Astrocyte (in vitro differentiated cells and primary cell): ENCODE results near the gene IRS4. TPM values are rescaled to one million over a fixed set of nuclear protein-coding genes. Genes with fewer than 3 reads are reported as not detected.

Source experiments
- DNase-seq: peaks from one replicate; pipeline ENCODE4 v3.0.0-alpha.2; 2010; ENCODE audit warnings: low read depth
- FAIRE-seq: peaks from 2 replicates; lab custom pipeline; 2011; peaks lifted over from hg19 to GRCh38; lab: Jason Lieb, UNC
- H2AFZ ChIP-seq: 2 replicates; pipeline ENCODE4 v1.6.0; 2012; ENCODE audit warnings: low read depth, low read length, inconsistent platforms
- H3K27ac ChIP-seq: 2 replicates; pipeline ENCODE4 v1.5.1; 2011; ENCODE audit warnings: low read depth, low read length, inconsistent platforms
- H3K27me3 ChIP-seq: 2 replicates; pipeline ENCODE4 v1.6.0; 2011; ENCODE audit warnings: low read length, inconsistent platforms; ENCODE audit not compliant: insufficient read depth
- H3K36me3 ChIP-seq: 2 replicates; pipeline ENCODE4 v1.5.1; 2011; ENCODE audit warnings: low read length, inconsistent platforms; ENCODE audit not compliant: insufficient read depth
- H3K4me1 ChIP-seq: 2 replicates; pipeline ENCODE4 v1.5.1; 2011; ENCODE audit warnings: low read length, inconsistent platforms; ENCODE audit not compliant: insufficient read depth
- H3K4me2 ChIP-seq: 2 replicates; pipeline ENCODE4 v1.6.0; 2012; ENCODE audit warnings: low read length, inconsistent platforms
- H3K4me3 ChIP-seq: 2 replicates; pipeline ENCODE4 v1.5.1; 2011; ENCODE audit warnings: low read depth, mild to moderate bottlenecking, low read length, inconsistent platforms; ENCODE audit not compliant: insufficient read depth
- H3K79me2 ChIP-seq: 2 replicates; pipeline ENCODE4 v1.6.0; 2012; ENCODE audit warnings: mild to moderate bottlenecking, low read length, inconsistent platforms; ENCODE audit not compliant: insufficient read depth
- H3K9ac ChIP-seq: 2 replicates; pipeline ENCODE4 v1.6.0; 2012; ENCODE audit warnings: mild to moderate bottlenecking, low read length, inconsistent platforms
- H3K9me3 ChIP-seq: 2 replicates; pipeline ENCODE4 v1.5.1; 2012; ENCODE audit warnings: low read depth, mild to moderate bottlenecking, low read length, inconsistent platforms; ENCODE audit not compliant: insufficient read depth
- H4K20me1 ChIP-seq: 2 replicates; pipeline ENCODE4 v1.6.0; 2012; ENCODE audit warnings: low read length, inconsistent platforms; ENCODE audit not compliant: insufficient read depth
- H3K27ac Mint-ChIP-seq: one replicate; pipeline ENCODE4 v1.8.0; 2021; ENCODE audit warnings: mild to moderate bottlenecking, mixed read lengths; ENCODE audit not compliant: unreplicated experiment
- H3K27me3 Mint-ChIP-seq: one replicate; pipeline ENCODE4 v1.8.0; 2021; ENCODE audit warnings: low read depth, mixed read lengths; ENCODE audit not compliant: unreplicated experiment
- H3K36me3 Mint-ChIP-seq: one replicate; pipeline ENCODE4 v1.8.0; 2021; ENCODE audit warnings: low read depth, mixed read lengths; ENCODE audit not compliant: unreplicated experiment
- H3K4me1 Mint-ChIP-seq: one replicate; pipeline ENCODE4 v1.8.0; 2021; ENCODE audit warnings: low read depth, mixed read lengths; ENCODE audit not compliant: unreplicated experiment
- H3K4me3 Mint-ChIP-seq: one replicate; pipeline ENCODE4 v1.8.0; 2021; ENCODE audit warnings: mild to moderate bottlenecking, moderate library complexity, mixed read lengths; ENCODE audit not compliant: unreplicated experiment
- H3K9me3 Mint-ChIP-seq: one replicate; pipeline ENCODE4 v1.8.0; 2021; ENCODE audit warnings: mild to moderate bottlenecking, mixed read lengths; ENCODE audit not compliant: unreplicated experiment
- CTCF ChIP-seq: IDR thresholded peaks from 2 replicates; pipeline ENCODE4 v1.5.1; 2011; ENCODE audit warnings: low read depth, mild to moderate bottlenecking, inconsistent platforms, low read length, moderate library complexity; ENCODE audit not compliant: insufficient read depth
- EZH2 ChIP-seq: IDR thresholded peaks from 2 replicates; pipeline ENCODE4 v1.6.1; 2012; ENCODE audit warnings: mild to moderate bottlenecking, low read length, inconsistent platforms; ENCODE audit not compliant: insufficient read depth
- total RNA-seq: library from RNA; stranded (reverse); gene quantifications from 2 replicates; pipeline ENCODE4 v1.2.1, GENCODE V29; 2021

The IRS4 gene
- total RNA-seq, 1 donor from 2014 or later: 1.00 TPM

- no peaks in the 10 kb centered on the region for H3K36me3 Mint-ChIP-seq
- Histone ChIP-seq H3K27ac (no peak overlapping the region), H3K9ac (no peak overlapping the region), H3K4me3 (no peak overlapping the region), H2AFZ (no peak overlapping the region), H3K4me1 (peaks cover 2% of the 10 kb centered on the region), H3K79me2 (no peaks in the 10 kb centered on the region), H3K27me3 (peaks cover 41% of the 10 kb centered on the region), H3K9me3 (no peaks in the 10 kb centered on the region), H4K20me1 (no peaks in the 10 kb centered on the region), H3K36me3 (no peaks in the 10 kb centered on the region), H3K4me2 (no peak overlapping the region)
- no peaks in the 10 kb centered on the region for H3K9me3 Mint-ChIP-seq
- peaks cover 39% of the 10 kb centered on the region for H3K27me3 Mint-ChIP-seq
- FAIRE-seq (no peak), DNase-seq (no peak)
- H3K4me1 Mint-ChIP-seq: peaks cover 1% of the 10 kb centered on the region
- no peak overlapping the region for H3K27ac Mint-ChIP-seq
- H3K4me3 Mint-ChIP-seq: no peak overlapping the region
- TF ChIP-seq EZH2 (no peak), CTCF (no peak)
Measured at GRCh38 chrX:108731153-108731552, 5.2 kb downstream of the IRS4 start.

GRCh38 chrX:108726748-108727147, 9.6 kb downstream of the IRS4 start:
- H3K4me2 ChIP-seq: no peak overlapping the region
- H3K79me2 ChIP-seq: no peaks in the 10 kb centered on the region
- no peaks in the 10 kb centered on the region for H4K20me1 ChIP-seq
- no peak for DNase-seq
- FAIRE-seq: no peak
- Mint-ChIP-seq H3K36me3 (no peaks in the 10 kb centered on the region), H3K9me3 (no peaks in the 10 kb centered on the region), H3K4me1 (peaks cover 1% of the 10 kb centered on the region), H3K27me3 (peaks cover 10% of the 10 kb centered on the region), H3K4me3 (no peak overlapping the region), H3K27ac (no peak overlapping the region)
- H3K4me3 ChIP-seq: no peak overlapping the region
- no peak overlapping the region for H2AFZ ChIP-seq
- no peaks in the 10 kb centered on the region for H3K9me3 ChIP-seq
- no peaks in the 10 kb centered on the region for H3K36me3 ChIP-seq
- no peak overlapping the region for H3K27ac ChIP-seq
- peaks cover 16% of the 10 kb centered on the region for H3K27me3 ChIP-seq
- TF ChIP-seq CTCF (no peak), EZH2 (no peak)
- H3K9ac ChIP-seq: no peak overlapping the region
- H3K4me1 ChIP-seq: no peaks in the 10 kb centered on the region

- H3K4me3 ChIP-seq: no peak overlapping the region
- H3K27me3 ChIP-seq: no peaks in the 10 kb centered on the region
- no peak overlapping the region for H3K27ac ChIP-seq
- no peak overlapping the region for H3K4me2 ChIP-seq
- Mint-ChIP-seq H3K4me1 (no peaks in the 10 kb centered on the region), H3K36me3 (no peaks in the 10 kb centered on the region), H3K27me3 (no peaks in the 10 kb centered on the region), H3K9me3 (no peaks in the 10 kb centered on the region), H3K4me3 (no peak overlapping the region), H3K27ac (no peak overlapping the region)
- no peak for DNase-seq
- H3K9me3 ChIP-seq: no peaks in the 10 kb centered on the region
- no peak for FAIRE-seq
- no peaks in the 10 kb centered on the region for H3K4me1 ChIP-seq
- H3K36me3 ChIP-seq: no peaks in the 10 kb centered on the region
- H3K79me2 ChIP-seq: no peaks in the 10 kb centered on the region
- no peak overlapping the region for H2AFZ ChIP-seq
- TF ChIP-seq CTCF (no peak), EZH2 (no peak)
- H3K9ac ChIP-seq: no peak overlapping the region
- H4K20me1 ChIP-seq: no peaks in the 10 kb centered on the region
Measured at GRCh38 chrX:108722561-108722960, 13.8 kb downstream of the IRS4 start.
